Esophagus muscularis mucosa (tissue), 4 donors: ENCODE data around the gene MYO1D. TPM values are rescaled to one million over a fixed set of nuclear protein-coding genes. Genes with fewer than 3 reads are reported as not detected.

Source experiments
- DNase-seq: peaks from one replicate; pipeline ENCODE4 v3.0.0-alpha.2; 2017; ENCODE audit errors: extremely low spot score
- H3K27ac ChIP-seq, 4 donors: fragments of 200-600 bp; sonication (generic); replicated peaks in 1 of 4; 1 replicate in 3 of 4; 2 replicates in 1 of 4; pipeline ENCODE4 v1.5.1; 2016 to 2019; ENCODE audit warnings: mild to moderate bottlenecking in 1 of 4
- H3K27me3 ChIP-seq, 4 donors: fragments of 200-600 bp; sonication (generic); one replicate each; pipeline versions ENCODE4 v1.5.1 to v1.6.0; 2016 to 2019
- H3K36me3 ChIP-seq, 4 donors: fragments of 200-600 bp; sonication (generic); one replicate each; pipeline ENCODE4 v1.5.1; 2016 to 2019
- H3K4me1 ChIP-seq, 4 donors: fragments of 200-600 bp; sonication (generic); one replicate each; pipeline ENCODE4 v1.5.1; 2016 to 2019
- H3K4me3 ChIP-seq, 4 donors: fragments of 200-600 bp; sonication (generic); 1 replicate in 2 of 4; 2 replicates in 2 of 4; pipeline ENCODE4 v1.5.1; 2016 to 2019; ENCODE audit warnings: mild to moderate bottlenecking in 4 of 4, moderate library complexity in 1 of 4
- H3K9me3 ChIP-seq, 4 donors: fragments of 200-600 bp; sonication (generic); 1 replicate in 3 of 4; 2 replicates in 1 of 4; pipeline ENCODE4 v1.5.1; 2016 to 2019
- EP300 ChIP-seq: sonication (generic); formaldehyde crosslinking; IDR thresholded peaks from one replicate; pipeline ENCODE4 v1.6.1; 2017; ENCODE audit warnings: antibody characterized with exemption
- POLR2A ChIP-seq: fragments of 450-650 bp; IDR thresholded peaks from one replicate; pipeline ENCODE4 v1.6.1; 2017; ENCODE audit warnings: antibody characterized with exemption, moderate library complexity, mild to moderate bottlenecking, low read depth
- POLR2AphosphoS5 ChIP-seq, 2 donors: sonication (generic); formaldehyde crosslinking; IDR thresholded peaks; one replicate each; pipeline ENCODE4 v1.6.1; 2017; ENCODE audit warnings: antibody characterized with exemption in 2 of 2
- WGBS: methylation state at CpG from one replicate; pipeline ENCODE4 v1.1.5; 2018; 5-methylcytosine and 5-hydroxymethylcytosine counted together
- intact Hi-C: fragments of 100-400 bp; cut with DNase I; formaldehyde crosslinking; loops from one replicate; pipeline ENCODE4 v1.15.1; 2023
- total RNA-seq, 4 donors: library from RNA; depleted of rRNA; stranded (reverse); fragments of >200 nt; gene quantifications; one replicate each; pipeline versions ENCODE4 v1.1.0 to v1.2.1, GENCODE V29; 2016
- TF ChIP-seq, protein P1 (sequence below), 3 experiments: fragments of 200-600 bp in 2 of 3; fragments of 450-650 bp in 1 of 3; sonication (generic) in 2 of 3; IDR thresholded peaks; one replicate each; pipeline ENCODE4 v1.5.1; 2017 to 2019; ENCODE audit warnings: antibody characterized with exemption in 3 of 3, mild to moderate bottlenecking in 2 of 3, moderate library complexity in 1 of 3

The MYO1D gene
- total RNA-seq, 4 donors from 2014 or later: 27.3 to 30.3 (median 29.0) TPM

DNA sequence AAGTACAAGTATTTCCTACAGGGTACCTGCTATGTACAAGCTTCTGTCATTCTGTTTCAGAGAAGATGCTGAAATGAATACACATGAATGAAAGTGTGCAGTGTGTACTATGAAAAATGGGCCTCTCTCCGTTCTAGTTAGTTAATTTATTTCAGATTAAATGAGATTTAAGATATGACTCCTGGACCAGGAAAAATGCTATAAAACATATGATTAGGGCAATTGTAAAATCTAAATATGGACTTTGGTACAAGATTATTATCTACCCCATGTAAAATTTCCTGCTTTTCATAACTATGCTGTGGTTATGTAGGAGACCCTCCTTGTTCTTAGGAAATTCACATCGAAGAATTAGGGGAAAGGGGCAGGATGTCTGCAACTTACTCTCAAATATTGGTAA, 28.9 kb downstream of the MYO1D start:
- intact Hi-C loops: no loop called here
- no peak overlapping the region for H3K27ac ChIP-seq
- H3K36me3 ChIP-seq: no peaks in the 10 kb centered on the region
- H3K4me3 ChIP-seq: no peak overlapping the region
- H3K4me1 ChIP-seq: no peaks in the 10 kb centered on the region
- DNase-seq: no peak
- WGBS: 72% methylated on average over 2 of the region's 2 CpGs
- TF ChIP-seq, protein P1, sequence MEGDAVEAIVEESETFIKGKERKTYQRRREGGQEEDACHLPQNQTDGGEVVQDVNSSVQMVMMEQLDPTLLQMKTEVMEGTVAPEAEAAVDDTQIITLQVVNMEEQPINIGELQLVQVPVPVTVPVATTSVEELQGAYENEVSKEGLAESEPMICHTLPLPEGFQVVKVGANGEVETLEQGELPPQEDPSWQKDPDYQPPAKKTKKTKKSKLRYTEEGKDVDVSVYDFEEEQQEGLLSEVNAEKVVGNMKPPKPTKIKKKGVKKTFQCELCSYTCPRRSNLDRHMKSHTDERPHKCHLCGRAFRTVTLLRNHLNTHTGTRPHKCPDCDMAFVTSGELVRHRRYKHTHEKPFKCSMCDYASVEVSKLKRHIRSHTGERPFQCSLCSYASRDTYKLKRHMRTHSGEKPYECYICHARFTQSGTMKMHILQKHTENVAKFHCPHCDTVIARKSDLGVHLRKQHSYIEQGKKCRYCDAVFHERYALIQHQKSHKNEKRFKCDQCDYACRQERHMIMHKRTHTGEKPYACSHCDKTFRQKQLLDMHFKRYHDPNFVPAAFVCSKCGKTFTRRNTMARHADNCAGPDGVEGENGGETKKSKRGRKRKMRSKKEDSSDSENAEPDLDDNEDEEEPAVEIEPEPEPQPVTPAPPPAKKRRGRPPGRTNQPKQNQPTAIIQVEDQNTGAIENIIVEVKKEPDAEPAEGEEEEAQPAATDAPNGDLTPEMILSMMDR (IDR thresholded peaks at IDR 0.05): no peak
- TF ChIP-seq EP300: no peak
- TF ChIP-seq POLR2A: no peak
- no peak for TF ChIP-seq POLR2AphosphoS5 (IDR thresholded peaks at IDR 0.05)
- H3K9me3 ChIP-seq: no peaks in the 10 kb centered on the region
- no peaks in the 10 kb centered on the region for H3K27me3 ChIP-seq

DNA sequence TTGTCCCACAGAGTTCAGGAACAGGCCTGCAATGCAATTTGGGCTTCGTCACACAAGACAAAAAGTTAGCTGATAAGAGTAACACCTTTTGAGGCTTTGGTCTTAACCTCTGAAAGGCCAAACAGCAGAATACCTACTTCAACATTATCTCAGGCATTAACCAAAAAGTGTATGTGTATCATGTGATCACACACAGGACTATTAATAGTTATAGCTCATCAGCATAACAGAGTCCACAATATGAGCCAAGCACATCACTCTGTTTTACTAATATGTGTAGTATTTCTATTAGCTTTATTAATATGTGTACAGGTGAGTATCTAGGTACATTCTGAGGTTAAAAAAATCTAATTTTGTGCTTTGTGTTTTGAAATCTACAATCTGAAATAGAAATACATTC, 30.8 kb downstream of the MYO1D start:
- H3K27ac ChIP-seq: no peak overlapping the region
- H3K36me3 ChIP-seq: no peaks in the 10 kb centered on the region
- no peaks in the 10 kb centered on the region for H3K4me1 ChIP-seq
- TF ChIP-seq POLR2AphosphoS5 (IDR thresholded peaks at IDR 0.05) (no peak), POLR2A (no peak), EP300 (no peak)
- TF ChIP-seq, protein P1 (IDR thresholded peaks at IDR 0.05): no peak
- H3K27me3 ChIP-seq: no peaks in the 10 kb centered on the region
- H3K9me3 ChIP-seq: no peaks in the 10 kb centered on the region
- no peak overlapping the region for H3K4me3 ChIP-seq
- no peak for DNase-seq
- intact Hi-C loops: no loop called here
- WGBS: 95% methylated on average over 1 of the region's 1 CpG

DNA sequence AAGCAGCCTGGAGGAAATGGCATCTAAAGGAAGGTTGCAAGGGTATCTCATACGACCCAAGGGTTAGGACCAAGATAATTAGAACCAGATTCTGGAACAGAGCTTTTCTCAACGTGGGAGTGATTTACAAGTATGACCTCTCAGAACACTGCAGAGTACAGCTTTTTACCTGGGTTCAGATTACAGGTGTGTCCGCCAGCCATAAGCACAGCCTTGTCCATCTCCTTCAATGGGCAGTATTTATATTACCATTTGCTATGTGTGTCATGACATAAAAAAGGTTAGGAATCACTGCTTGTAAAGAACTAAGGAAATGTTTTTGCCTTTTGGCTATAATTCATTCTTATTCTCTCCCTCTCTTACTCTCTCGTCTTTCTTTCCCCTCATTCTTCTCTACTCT, 36.7 kb downstream of the MYO1D start:
- Histone ChIP-seq H3K4me1 (no peaks in the 10 kb centered on the region), H3K27me3 (no peaks in the 10 kb centered on the region), H3K36me3 (no peaks in the 10 kb centered on the region), H3K27ac (no peak overlapping the region), H3K4me3 (no peak overlapping the region), H3K9me3 (no peaks in the 10 kb centered on the region)
- TF ChIP-seq POLR2A (no peak), EP300 (no peak), POLR2AphosphoS5 (IDR thresholded peaks at IDR 0.05) (no peak)
- TF ChIP-seq, protein P1 (IDR thresholded peaks at IDR 0.05): no peak
- 68% methylated on average over 4 of the region's 4 CpGs for WGBS
- DNase-seq: no peak
- intact Hi-C loops: no loop called here

- no peaks in the 10 kb centered on the region for H3K4me1 ChIP-seq
- no peak overlapping the region for H3K4me3 ChIP-seq
- no peak for DNase-seq
- no peak overlapping the region for H3K27ac ChIP-seq
- no peaks in the 10 kb centered on the region for H3K27me3 ChIP-seq
- no peaks in the 10 kb centered on the region for H3K36me3 ChIP-seq
- TF ChIP-seq EP300 (no peak), POLR2A (no peak), POLR2AphosphoS5 (IDR thresholded peaks at IDR 0.05) (no peak)
- TF ChIP-seq, protein P1 (IDR thresholded peaks at IDR 0.05): no peak
- intact Hi-C loops: no loop called here
- H3K9me3 ChIP-seq: no peaks in the 10 kb centered on the region
- WGBS: 99% methylated on average over 2 of the region's 2 CpGs
Measured at GRCh38 chr17:32836527-32836926, 40.4 kb downstream of the MYO1D start.

GRCh38 chr17:32835291-32835761, 41.6 kb downstream of the MYO1D start:
- Histone ChIP-seq H3K9me3 (no peaks in the 10 kb centered on the region), H3K4me3 (no peak overlapping the region), H3K4me1 (no peaks in the 10 kb centered on the region), H3K36me3 (no peaks in the 10 kb centered on the region), H3K27ac (no peak overlapping the region), H3K27me3 (no peaks in the 10 kb centered on the region)
- DNase-seq: no peak
- no peak for TF ChIP-seq POLR2AphosphoS5 (IDR thresholded peaks at IDR 0.05)
- TF ChIP-seq, protein P1 (IDR thresholded peaks at IDR 0.05): no peak
- no peak for TF ChIP-seq EP300
- TF ChIP-seq POLR2A: no peak
- intact Hi-C loops: no loop called here
- 84% methylated on average over 2 of the region's 2 CpGs for WGBS
